ENCODE measurements around the gene VMAC. TPM values are rescaled to one million over a fixed set of nuclear protein-coding genes. Genes with fewer than 3 reads are reported as not detected.
A peak's percentile ranks its signal among the peaks of the same experiment; 100 is the strongest.

VMAC gene
- total RNA-seq, 1 donor from 2014 or later, result 4.6 TPM

DNA sequence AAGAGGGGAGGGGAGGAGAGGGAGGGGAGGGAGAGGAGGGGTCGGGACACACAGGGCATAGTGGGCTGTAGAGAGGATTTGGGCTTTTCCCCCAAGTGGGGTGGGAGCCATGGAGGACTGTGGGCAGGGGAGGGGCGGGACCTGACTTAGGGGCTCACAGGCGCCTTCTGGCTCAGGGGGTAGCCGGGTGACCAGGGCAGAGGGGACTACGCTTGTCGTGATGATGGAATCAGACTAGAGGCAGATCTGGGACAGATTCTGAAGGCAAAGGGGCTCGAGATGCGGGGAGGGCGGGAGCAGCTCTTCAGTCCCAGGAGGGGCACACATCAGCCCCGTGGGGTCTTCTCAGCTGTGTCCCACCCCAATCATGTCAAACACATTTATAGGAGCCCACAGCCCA is 14.6 kb upstream of the VMAC start:
- no peaks in the 10 kb centered on the region for H3K36me3 Mint-ChIP-seq
- Histone ChIP-seq H3K9me3 (ENCODE audit: low read depth) (no peaks in the 10 kb centered on the region), H3K4me3 (no peak overlapping the region), H4K20me1 (ENCODE audit: low read depth) (peaks cover 6% of the 10 kb centered on the region), H3K4me2 (no peak overlapping the region), H3K79me2 (ENCODE audit: low read depth) (no peaks in the 10 kb centered on the region), H3F3A (ENCODE audit: low read depth) (peaks cover 8% of the 10 kb centered on the region), H3K27ac (no peak overlapping the region), H3K27me3 (no peaks in the 10 kb centered on the region), H3K36me3 (no peaks in the 10 kb centered on the region), H3K4me1 (peaks cover 8% of the 10 kb centered on the region), H3K9ac (no peak overlapping the region), H2AFZ (replicated peaks) (no peak overlapping the region)
- H3K27me3 Mint-ChIP-seq (ENCODE audit: insufficient read depth, low read depth), result peaks cover 5% of the 10 kb centered on the region
- H3K4me3 Mint-ChIP-seq, result no peak overlapping the region
- no peaks in the 10 kb centered on the region for H3K9me3 Mint-ChIP-seq
- TF ChIP-seq EZH2 (IDR thresholded peaks at IDR 0.05), result no peak
- TF ChIP-seq, protein P1, sequence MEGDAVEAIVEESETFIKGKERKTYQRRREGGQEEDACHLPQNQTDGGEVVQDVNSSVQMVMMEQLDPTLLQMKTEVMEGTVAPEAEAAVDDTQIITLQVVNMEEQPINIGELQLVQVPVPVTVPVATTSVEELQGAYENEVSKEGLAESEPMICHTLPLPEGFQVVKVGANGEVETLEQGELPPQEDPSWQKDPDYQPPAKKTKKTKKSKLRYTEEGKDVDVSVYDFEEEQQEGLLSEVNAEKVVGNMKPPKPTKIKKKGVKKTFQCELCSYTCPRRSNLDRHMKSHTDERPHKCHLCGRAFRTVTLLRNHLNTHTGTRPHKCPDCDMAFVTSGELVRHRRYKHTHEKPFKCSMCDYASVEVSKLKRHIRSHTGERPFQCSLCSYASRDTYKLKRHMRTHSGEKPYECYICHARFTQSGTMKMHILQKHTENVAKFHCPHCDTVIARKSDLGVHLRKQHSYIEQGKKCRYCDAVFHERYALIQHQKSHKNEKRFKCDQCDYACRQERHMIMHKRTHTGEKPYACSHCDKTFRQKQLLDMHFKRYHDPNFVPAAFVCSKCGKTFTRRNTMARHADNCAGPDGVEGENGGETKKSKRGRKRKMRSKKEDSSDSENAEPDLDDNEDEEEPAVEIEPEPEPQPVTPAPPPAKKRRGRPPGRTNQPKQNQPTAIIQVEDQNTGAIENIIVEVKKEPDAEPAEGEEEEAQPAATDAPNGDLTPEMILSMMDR (IDR thresholded peaks at IDR 0.05), result no peak
- TF ChIP-seq EZH2phosphoT487 (IDR thresholded peaks at IDR 0.05), result no peak
- H3K4me1 Mint-ChIP-seq, result peaks cover 10% of the 10 kb centered on the region
- DNase-seq (ENCODE audit: low spot score), result no peak
- H3K27ac Mint-ChIP-seq, result peak overlapping the region; percentile 50

DNA sequence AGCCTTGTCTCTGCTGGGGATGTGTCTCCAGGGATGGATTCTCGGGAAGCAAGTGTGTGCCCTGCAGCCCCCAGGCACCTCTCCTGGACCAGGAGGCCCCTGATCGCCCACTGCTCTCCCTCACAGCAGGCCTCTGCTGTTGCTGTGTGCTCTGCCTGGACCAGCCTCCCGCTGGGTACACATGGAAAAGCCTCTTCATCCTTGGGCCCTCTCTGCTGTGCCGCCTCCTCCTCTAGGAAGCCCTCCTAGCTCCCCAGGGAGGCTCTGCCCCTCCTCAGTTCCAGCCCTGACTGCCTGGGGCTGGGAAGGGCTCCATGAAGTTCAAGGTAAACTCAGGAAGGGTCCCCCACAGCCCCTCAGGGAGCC is 13.1 kb upstream of the VMAC start:
- H3K4me1 Mint-ChIP-seq, result peaks cover 6% of the 10 kb centered on the region
- peaks cover 8% of the 10 kb centered on the region for H3F3A ChIP-seq (ENCODE audit: low read depth)
- peaks cover 2% of the 10 kb centered on the region for H3K36me3 Mint-ChIP-seq
- TF ChIP-seq EZH2phosphoT487 (IDR thresholded peaks at IDR 0.05), result no peak
- no peak for TF ChIP-seq EZH2 (IDR thresholded peaks at IDR 0.05)
- TF ChIP-seq, protein P1 (IDR thresholded peaks at IDR 0.05), result no peak
- peaks cover 8% of the 10 kb centered on the region for H3K4me1 ChIP-seq
- no peaks in the 10 kb centered on the region for H3K9me3 Mint-ChIP-seq
- no peak overlapping the region for H2AFZ ChIP-seq (replicated peaks)
- no peak overlapping the region for H3K4me3 ChIP-seq
- DNase-seq (ENCODE audit: low spot score), result no peak
- no peaks in the 10 kb centered on the region for H3K79me2 ChIP-seq (ENCODE audit: low read depth)
- H3K9ac ChIP-seq, result no peak overlapping the region
- peaks cover 6% of the 10 kb centered on the region for H4K20me1 ChIP-seq (ENCODE audit: low read depth)
- no peaks in the 10 kb centered on the region for H3K27me3 ChIP-seq
- H3K4me2 ChIP-seq, result no peak overlapping the region
- no peaks in the 10 kb centered on the region for H3K9me3 ChIP-seq (ENCODE audit: low read depth)
- no peak overlapping the region for H3K4me3 Mint-ChIP-seq
- H3K27me3 Mint-ChIP-seq (ENCODE audit: insufficient read depth, low read depth), result peaks cover 3% of the 10 kb centered on the region
- no peaks in the 10 kb centered on the region for H3K36me3 ChIP-seq
- no peak overlapping the region for H3K27ac ChIP-seq
- no peak overlapping the region for H3K27ac Mint-ChIP-seq

DNA sequence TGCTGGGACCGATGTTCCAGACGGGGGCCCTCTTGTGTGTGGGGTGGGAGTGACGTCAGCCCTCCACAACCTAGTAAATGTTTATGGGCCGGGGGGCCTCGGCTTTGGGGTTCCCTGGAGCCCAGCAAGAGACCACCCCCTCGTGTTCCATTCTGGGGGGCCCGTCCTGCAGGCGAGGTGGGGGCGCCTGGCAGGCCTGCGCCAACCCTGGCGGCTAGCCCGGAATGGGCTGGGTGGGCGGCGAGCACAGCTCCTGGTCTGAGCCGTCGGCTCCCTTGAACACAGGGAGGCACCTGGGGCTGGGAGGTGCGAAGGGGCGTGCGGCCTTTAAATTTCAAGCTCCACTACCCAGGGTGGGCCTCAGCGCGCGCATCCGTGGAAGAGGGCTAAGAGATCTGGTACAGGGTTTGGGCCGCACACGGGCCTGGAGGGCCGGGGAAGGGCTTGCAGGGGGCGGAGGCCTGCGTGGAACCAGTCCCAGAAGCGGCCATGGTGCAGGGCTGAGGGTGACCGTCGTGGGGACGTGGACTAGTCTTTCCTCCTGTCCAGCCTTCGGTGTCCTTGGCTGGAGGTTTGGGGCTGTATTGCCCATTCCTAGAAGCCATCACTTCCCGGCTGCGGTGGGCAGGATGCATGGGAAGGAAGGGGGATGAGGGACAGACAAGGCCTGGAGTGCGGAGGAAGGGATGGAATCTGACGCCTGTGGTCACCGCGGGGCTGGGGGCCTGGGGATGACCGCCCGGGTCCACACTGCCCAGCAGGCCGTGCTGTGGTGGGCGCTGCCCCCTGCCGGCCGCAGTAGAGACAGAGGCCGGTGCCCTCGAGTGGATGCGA is 12.5 kb upstream of the VMAC start:
- H3K36me3 Mint-ChIP-seq, result peaks cover 2% of the 10 kb centered on the region
- Histone ChIP-seq H3K36me3 (no peaks in the 10 kb centered on the region), H3K9ac (no peak overlapping the region), H4K20me1 (ENCODE audit: low read depth) (peaks cover 9% of the 10 kb centered on the region), H3K79me2 (ENCODE audit: low read depth) (no peaks in the 10 kb centered on the region), H3F3A (ENCODE audit: low read depth) (peaks cover 8% of the 10 kb centered on the region), H3K4me1 (peaks cover 8% of the 10 kb centered on the region), H2AFZ (replicated peaks) (no peak overlapping the region), H3K4me3 (no peak overlapping the region), H3K27ac (no peak overlapping the region), H3K27me3 (no peaks in the 10 kb centered on the region), H3K4me2 (peak overlapping the region; percentile 52), H3K9me3 (ENCODE audit: low read depth) (no peaks in the 10 kb centered on the region)
- H3K4me1 Mint-ChIP-seq, result peaks cover 6% of the 10 kb centered on the region
- no peak overlapping the region for H3K27ac Mint-ChIP-seq
- DNase-seq (ENCODE audit: low spot score), result peak; percentile 89
- no peaks in the 10 kb centered on the region for H3K9me3 Mint-ChIP-seq
- TF ChIP-seq, protein P1 (IDR thresholded peaks at IDR 0.05), result peak; percentile 86
- no peak for TF ChIP-seq EZH2 (IDR thresholded peaks at IDR 0.05)
- TF ChIP-seq EZH2phosphoT487 (IDR thresholded peaks at IDR 0.05), result no peak
- peak overlapping the region; percentile 55 for H3K4me3 Mint-ChIP-seq
- H3K27me3 Mint-ChIP-seq (ENCODE audit: insufficient read depth, low read depth), result peaks cover 3% of the 10 kb centered on the region

Data from neural progenitor cell (in vitro differentiated cells).